Measurements from ENCODE around the gene B4GALT2. TPM values are rescaled to one million over a fixed set of nuclear protein-coding genes. Genes with fewer than 3 reads are reported as not detected.

Gene B4GALT2
- total and polyA plus RNA-seq, 9 of the 15 experiments (the other 6 are each of a cell fraction or from before 2014, with no cell fraction given), result 1.3 to 86.8 (median 43.8) TPM

DNA sequence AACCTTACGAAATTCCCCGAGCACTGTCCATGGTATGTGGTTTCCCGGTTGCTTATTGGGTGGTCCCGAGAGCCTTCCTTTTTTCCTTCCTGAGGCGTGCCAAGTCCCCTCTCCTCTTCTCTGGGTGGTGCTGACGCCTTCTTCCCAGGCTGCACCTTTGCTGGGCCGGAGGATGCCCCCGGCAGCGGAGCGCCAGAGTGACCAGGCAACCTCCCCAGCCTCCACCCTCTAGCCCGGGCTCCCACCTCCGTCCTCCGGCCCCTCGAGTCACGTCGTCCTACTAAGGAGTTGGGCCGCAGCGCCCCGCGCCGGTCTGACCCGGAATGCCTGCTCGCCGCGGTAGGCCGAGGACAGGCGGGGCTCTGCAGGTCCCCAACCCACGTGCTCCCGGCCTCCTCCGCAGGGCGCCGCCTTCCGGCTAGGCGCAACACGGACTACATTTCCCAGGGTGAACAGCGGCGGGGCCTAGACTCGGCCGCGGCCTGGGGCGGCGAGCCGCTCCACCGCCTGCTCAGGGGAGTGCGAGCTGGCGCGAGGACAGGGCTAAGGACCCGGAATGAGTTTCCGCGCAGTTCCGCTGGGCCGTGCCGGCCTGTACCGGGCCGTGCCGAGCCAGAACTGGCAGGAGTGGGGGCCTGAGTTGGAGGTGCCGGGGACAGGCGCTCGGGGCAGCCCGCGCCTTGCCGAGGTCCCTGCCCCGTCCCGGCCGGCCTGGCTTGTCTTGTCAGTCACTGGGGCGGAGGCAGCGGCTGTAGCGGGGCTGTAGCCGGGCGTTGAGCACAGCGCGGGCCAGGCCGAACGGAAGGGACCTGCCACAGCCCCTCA is 32.6 kb upstream of the B4GALT2 start, which contains the start of gene IPO13 (continued):
- TF ChIP-seq, protein P1, sequence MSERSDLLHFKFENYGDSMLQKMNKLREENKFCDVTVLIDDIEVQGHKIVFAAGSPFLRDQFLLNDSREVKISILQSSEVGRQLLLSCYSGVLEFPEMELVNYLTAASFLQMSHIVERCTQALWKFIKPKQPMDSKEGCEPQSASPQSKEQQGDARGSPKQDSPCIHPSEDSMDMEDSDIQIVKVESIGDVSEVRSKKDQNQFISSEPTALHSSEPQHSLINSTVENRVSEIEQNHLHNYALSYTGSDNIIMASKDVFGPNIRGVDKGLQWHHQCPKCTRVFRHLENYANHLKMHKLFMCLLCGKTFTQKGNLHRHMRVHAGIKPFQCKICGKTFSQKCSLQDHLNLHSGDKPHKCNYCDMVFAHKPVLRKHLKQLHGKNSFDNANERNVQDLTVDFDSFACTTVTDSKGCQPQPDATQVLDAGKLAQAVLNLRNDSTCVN (CRISPR knock-in tag; IDR thresholded peaks at IDR 0.05), result no peak
- TF ChIP-seq POLR3G (IDR thresholded peaks at IDR 0.05; ENCODE audit: extremely low read depth, insufficient read length, insufficient replicate concordance) (no peak), MEF2A (IDR thresholded peaks at IDR 0.05; ENCODE audit: control insufficient read depth, low read depth, low read length) (no peak), FOS (IDR thresholded peaks at IDR 0.05; ENCODE audit: extremely low read depth, insufficient read length) (no peak), PPARD (CRISPR knock-in tag; IDR thresholded peaks at IDR 0.05) (no peak), ZNF76 (CRISPR knock-in tag; IDR thresholded peaks at IDR 0.05; ENCODE audit: borderline replicate concordance) (0 out of 2 replicates have a peak, but pooled peaks have one; percentile 55), MYNN (IDR thresholded peaks at IDR 0.05) (peak; percentile 26; the same call in 1 of the 2 replicates), MYNN (CRISPR knock-in tag; IDR thresholded peaks at IDR 0.05) (no peak), ZNF146 (CRISPR knock-in tag; IDR thresholded peaks at IDR 0.05; ENCODE audit: unreplicated experiment) (no peak), LEF1 (IDR thresholded peaks at IDR 0.05) (no peak), NR2C1 (IDR thresholded peaks at IDR 0.05) (peak; percentile 58; the same call in 1 of the 2 replicates), NR2C1 (tag; IDR thresholded peaks at IDR 0.05) (peak; percentile 84), COPS2 (conservative IDR thresholded peaks at IDR 0.05) (no peak), TCFL5 (CRISPR knock-in tag; conservative IDR thresholded peaks at IDR 0.05) (no peak), ILK (tag; IDR thresholded peaks at IDR 0.05; ENCODE audit: borderline replicate concordance, low read depth) (no peak)
- TF ChIP-seq, protein P2, sequence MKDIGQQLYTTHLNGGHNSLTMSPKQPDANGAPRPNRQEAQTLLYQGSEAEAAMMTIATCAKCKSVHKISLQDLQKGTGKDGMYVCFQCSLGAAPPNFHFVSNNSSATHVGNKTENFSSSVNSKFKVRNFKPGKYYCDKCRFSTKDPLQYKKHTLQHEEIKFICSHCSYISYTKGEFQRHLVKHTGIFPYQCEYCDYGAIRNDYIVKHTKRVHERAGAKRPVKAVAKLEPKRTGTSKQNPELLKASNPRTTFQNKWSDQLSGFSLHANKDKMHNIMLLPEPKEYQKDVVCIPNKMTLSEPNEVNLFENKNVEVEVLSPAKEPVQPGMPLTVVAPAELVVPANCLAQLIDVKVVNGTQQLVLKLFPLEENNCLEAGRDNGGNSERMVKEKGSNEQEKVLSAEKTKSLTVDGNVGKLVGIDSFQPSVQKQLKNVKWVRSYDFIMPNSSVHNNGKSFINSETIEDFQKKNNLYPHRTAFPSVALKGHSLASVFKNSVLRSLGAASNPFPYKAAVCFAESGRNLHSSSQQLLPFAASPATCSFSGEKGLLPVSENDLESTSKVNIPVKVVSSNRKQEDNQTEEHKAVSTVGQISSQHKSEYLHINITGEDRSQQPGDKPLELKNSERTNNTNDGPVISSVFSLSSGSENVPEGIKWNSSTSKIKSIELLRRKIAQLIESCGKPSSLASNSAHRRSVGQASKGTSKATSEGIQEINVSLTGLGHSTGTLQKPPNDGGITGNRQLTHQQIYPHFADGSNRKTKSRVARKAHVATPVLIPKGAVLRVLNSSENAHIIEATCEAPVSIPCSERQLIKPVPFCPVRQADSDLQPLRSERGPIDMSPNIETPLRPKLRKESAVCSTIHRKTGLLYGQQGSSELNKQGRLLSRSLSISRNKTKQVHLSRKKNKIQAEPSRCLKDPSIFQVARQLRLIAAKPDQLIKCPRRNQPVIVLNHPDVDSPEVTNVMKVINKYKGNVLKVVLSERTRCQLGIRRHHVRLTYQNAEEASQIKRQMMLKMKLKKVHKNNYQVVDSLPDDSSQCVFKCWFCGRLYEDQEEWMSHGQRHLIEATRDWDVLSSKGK (CRISPR knock-in tag; IDR thresholded peaks at IDR 0.05), result no peak
- TF ChIP-seq, protein P3, sequence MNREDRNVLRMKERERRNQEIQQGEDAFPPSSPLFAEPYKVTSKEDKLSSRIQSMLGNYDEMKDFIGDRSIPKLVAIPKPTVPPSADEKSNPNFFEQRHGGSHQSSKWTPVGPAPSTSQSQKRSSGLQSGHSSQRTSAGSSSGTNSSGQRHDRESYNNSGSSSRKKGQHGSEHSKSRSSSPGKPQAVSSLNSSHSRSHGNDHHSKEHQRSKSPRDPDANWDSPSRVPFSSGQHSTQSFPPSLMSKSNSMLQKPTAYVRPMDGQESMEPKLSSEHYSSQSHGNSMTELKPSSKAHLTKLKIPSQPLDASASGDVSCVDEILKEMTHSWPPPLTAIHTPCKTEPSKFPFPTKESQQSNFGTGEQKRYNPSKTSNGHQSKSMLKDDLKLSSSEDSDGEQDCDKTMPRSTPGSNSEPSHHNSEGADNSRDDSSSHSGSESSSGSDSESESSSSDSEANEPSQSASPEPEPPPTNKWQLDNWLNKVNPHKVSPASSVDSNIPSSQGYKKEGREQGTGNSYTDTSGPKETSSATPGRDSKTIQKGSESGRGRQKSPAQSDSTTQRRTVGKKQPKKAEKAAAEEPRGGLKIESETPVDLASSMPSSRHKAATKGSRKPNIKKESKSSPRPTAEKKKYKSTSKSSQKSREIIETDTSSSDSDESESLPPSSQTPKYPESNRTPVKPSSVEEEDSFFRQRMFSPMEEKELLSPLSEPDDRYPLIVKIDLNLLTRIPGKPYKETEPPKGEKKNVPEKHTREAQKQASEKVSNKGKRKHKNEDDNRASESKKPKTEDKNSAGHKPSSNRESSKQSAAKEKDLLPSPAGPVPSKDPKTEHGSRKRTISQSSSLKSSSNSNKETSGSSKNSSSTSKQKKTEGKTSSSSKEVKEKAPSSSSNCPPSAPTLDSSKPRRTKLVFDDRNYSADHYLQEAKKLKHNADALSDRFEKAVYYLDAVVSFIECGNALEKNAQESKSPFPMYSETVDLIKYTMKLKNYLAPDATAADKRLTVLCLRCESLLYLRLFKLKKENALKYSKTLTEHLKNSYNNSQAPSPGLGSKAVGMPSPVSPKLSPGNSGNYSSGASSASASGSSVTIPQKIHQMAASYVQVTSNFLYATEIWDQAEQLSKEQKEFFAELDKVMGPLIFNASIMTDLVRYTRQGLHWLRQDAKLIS (CRISPR knock-in tag; IDR thresholded peaks at IDR 0.05), result peak; percentile 91; the same call in 1 of the 2 replicates
- TF ChIP-seq, protein P4, sequence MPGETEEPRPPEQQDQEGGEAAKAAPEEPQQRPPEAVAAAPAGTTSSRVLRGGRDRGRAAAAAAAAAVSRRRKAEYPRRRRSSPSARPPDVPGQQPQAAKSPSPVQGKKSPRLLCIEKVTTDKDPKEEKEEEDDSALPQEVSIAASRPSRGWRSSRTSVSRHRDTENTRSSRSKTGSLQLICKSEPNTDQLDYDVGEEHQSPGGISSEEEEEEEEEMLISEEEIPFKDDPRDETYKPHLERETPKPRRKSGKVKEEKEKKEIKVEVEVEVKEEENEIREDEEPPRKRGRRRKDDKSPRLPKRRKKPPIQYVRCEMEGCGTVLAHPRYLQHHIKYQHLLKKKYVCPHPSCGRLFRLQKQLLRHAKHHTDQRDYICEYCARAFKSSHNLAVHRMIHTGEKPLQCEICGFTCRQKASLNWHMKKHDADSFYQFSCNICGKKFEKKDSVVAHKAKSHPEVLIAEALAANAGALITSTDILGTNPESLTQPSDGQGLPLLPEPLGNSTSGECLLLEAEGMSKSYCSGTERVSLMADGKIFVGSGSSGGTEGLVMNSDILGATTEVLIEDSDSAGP (CRISPR knock-in tag; IDR thresholded peaks at IDR 0.05), result peak; percentile 70

All from K562 (cell line).